SK-N-SH (cell line): ENCODE measurements around the gene PGLYRP4. TPM values are rescaled to one million over a fixed set of nuclear protein-coding genes. Genes with fewer than 3 reads are reported as not detected.

Source experiments
- CTCF ChIA-PET: fragments of 300-600, 350-600 bp; formaldehyde crosslinking; extraction: SDS; loops from one replicate; lab custom pipeline; 2021; lab: Yijun Ruan, JAX
- POLR2A ChIA-PET: fragments of 350-600 bp; sonication (Branson Sonifier 250); formaldehyde crosslinking; extraction: SDS; loops from one replicate; lab custom pipeline; 2020; ENCODE audit warnings: antibody characterized with exemption, inconsistent platforms; lab: Yijun Ruan, JAX
- DNase-seq: peaks from one replicate; pipeline ENCODE4 v3.0.0; 2012
- H2AFZ ChIP-seq: fragments of 200-600 bp; sonication (generic); 2 replicates; pipeline ENCODE4 v1.8.1; 2016; ENCODE audit warnings: antibody characterized with exemption, mild to moderate bottlenecking, low read depth
- H3F3A ChIP-seq: fragments of 200-600 bp; sonication (generic); replicated peaks from 2 replicates; pipeline ENCODE3; 2016; ENCODE audit warnings: antibody characterized with exemption, mild to moderate bottlenecking; ENCODE audit not compliant: insufficient read depth
- H3K27ac ChIP-seq, 2 experiments: fragments of 200-500 bp in 1 of 2; fragments of 200-600 bp in 1 of 2; sonication (Bioruptor generic) in 1 of 2; sonication (generic), shearing (Covaris generic) in 1 of 2; 2 replicates each; pipeline versions ENCODE4 v1.5.1 to v1.6.1; 2014 to 2016; ENCODE audit warnings: low read depth in 2 of 2, inconsistent platforms in 1 of 2, low read length in 1 of 2, mild to moderate bottlenecking in 1 of 2, mixed read lengths in 1 of 2
- H3K27me3 ChIP-seq: fragments of 200-600 bp; sonication (generic), shearing (Covaris generic); 2 replicates; pipeline ENCODE4 v1.6.1; 2016; ENCODE audit warnings: mixed run types; ENCODE audit not compliant: insufficient read depth
- H3K36me3 ChIP-seq, 2 experiments: fragments of 200-500 bp in 1 of 2; fragments of 200-600 bp in 1 of 2; sonication (Bioruptor generic) in 1 of 2; sonication (generic) in 1 of 2; replicated peaks in 1 of 2; 2 replicates each; pipeline versions ENCODE3 to v1.5.1; 2014 to 2016; ENCODE audit warnings: low read length in 1 of 2, mild to moderate bottlenecking in 1 of 2; ENCODE audit not compliant: insufficient read depth in 2 of 2, control insufficient read depth in 1 of 2
- H3K4me1 ChIP-seq, 2 experiments: fragments of 200-500 bp in 1 of 2; fragments of 200-600 bp in 1 of 2; sonication (Bioruptor generic) in 1 of 2; sonication (generic), shearing (Covaris generic) in 1 of 2; 2 replicates each; pipeline versions ENCODE4 v1.5.1 to v1.6.1; 2014 to 2016; ENCODE audit warnings: low read depth in 1 of 2, low read length in 1 of 2, mixed run types in 1 of 2; ENCODE audit not compliant: insufficient read depth in 2 of 2, control insufficient read depth in 1 of 2
- H3K4me2 ChIP-seq: fragments of 200-600 bp; sonication (generic), shearing (Covaris generic); 2 replicates; pipeline ENCODE4 v1.6.1; 2017; ENCODE audit warnings: mixed run types
- H3K4me3 ChIP-seq, 2 experiments: fragments of 200-500 bp in 1 of 2; fragments of 200-600 bp in 1 of 2; sonication (Bioruptor generic) in 1 of 2; sonication (generic), shearing (Covaris generic) in 1 of 2; 2 replicates each; pipeline versions ENCODE4 v1.5.1 to v1.8.1; 2014 to 2016; ENCODE audit warnings: low read depth in 2 of 2, inconsistent platforms in 1 of 2, low read length in 1 of 2, mild to moderate bottlenecking in 1 of 2, mixed read lengths in 1 of 2, moderate library complexity in 1 of 2
- H3K79me2 ChIP-seq: fragments of 200-600 bp; sonication (generic); 2 replicates; pipeline ENCODE4 v1.8.1; 2017; ENCODE audit warnings: mild to moderate bottlenecking; ENCODE audit not compliant: insufficient read depth
- H3K9ac ChIP-seq: fragments of 200-600 bp; sonication (generic); 2 replicates; pipeline ENCODE4 v1.6.1; 2017; ENCODE audit warnings: mixed run types
- H3K9me2 ChIP-seq: fragments of 200-600 bp; sonication (generic); 2 replicates; pipeline ENCODE4 v1.6.1; 2017; ENCODE audit warnings: mixed run types
- H3K9me3 ChIP-seq: fragments of 200-600 bp; sonication (generic); 2 replicates; pipeline ENCODE4 v1.6.1; 2017; ENCODE audit warnings: mixed run types, mild to moderate bottlenecking, moderate library complexity
- H4K20me1 ChIP-seq: fragments of 200-600 bp; sonication (generic); 2 replicates; pipeline ENCODE4 v1.6.1; 2017; ENCODE audit warnings: mild to moderate bottlenecking, mixed run types; ENCODE audit not compliant: insufficient read depth
- EP300 ChIP-seq, 2 experiments: IDR thresholded peaks; 2 replicates each; pipeline versions ENCODE4 v1.4.0 to v1.6.1; 2012; ENCODE audit warnings: borderline replicate concordance in 1 of 2, low read depth in 1 of 2, low read length in 1 of 2
- FOSL2 ChIP-seq: IDR thresholded peaks from 2 replicates; pipeline ENCODE4 v1.4.0; 2012; ENCODE audit warnings: low read depth, mild to moderate bottlenecking, moderate library complexity, borderline replicate concordance
- FOXJ3 ChIP-seq: sonication (generic); formaldehyde crosslinking; IDR thresholded peaks from 2 replicates; pipeline ENCODE4 v1.5.1; 2020; ENCODE audit warnings: mild to moderate bottlenecking, missing genetic modification reagents
- JUND ChIP-seq: IDR thresholded peaks from 2 replicates; pipeline ENCODE4 v1.4.0; 2012
- NFIC ChIP-seq: IDR thresholded peaks from 2 replicates; pipeline ENCODE4 v1.4.0; 2012; ENCODE audit warnings: borderline replicate concordance
- PBX3 ChIP-seq: IDR thresholded peaks from 2 replicates; pipeline ENCODE4; 2012
- POLR2AphosphoS5 ChIP-seq: IDR thresholded peaks from 2 replicates; pipeline ENCODE4 v1.6.1; 2012; ENCODE audit warnings: low read depth, low read length
- RAD21 ChIP-seq: IDR thresholded peaks from 2 replicates; pipeline ENCODE4 v1.6.1; 2012; ENCODE audit warnings: mild to moderate bottlenecking, low read length
- RFX5 ChIP-seq: IDR thresholded peaks from 2 replicates; pipeline ENCODE4 v1.6.1; 2012; ENCODE audit warnings: mild to moderate bottlenecking, improper control_type of control experiment, low read length
- SMC3 ChIP-seq: IDR thresholded peaks from 2 replicates; pipeline ENCODE4 v1.6.1; 2012; ENCODE audit warnings: low read depth, low read length, improper control_type of control experiment
- TCF12 ChIP-seq: IDR thresholded peaks from 2 replicates; pipeline ENCODE4 v1.4.0; 2012
- TEAD4 ChIP-seq: IDR thresholded peaks from 2 replicates; pipeline ENCODE4 v1.4.0; 2012; ENCODE audit warnings: mild to moderate bottlenecking, borderline replicate concordance; ENCODE audit not compliant: insufficient read depth
- WGBS: methylation state at CpG from one replicate; pipeline ENCODE4 v1.1.6; 2017; ENCODE audit warnings: low lambda C conversion rate; 5-methylcytosine and 5-hydroxymethylcytosine counted together
- polyA plus RNA-seq, 3 experiments: library from polyadenylated mRNA; depleted of rRNA; stranded (reverse); fragments of >200 nt; gene quantifications; 2 replicates each; pipeline ENCODE4 v1.2.3, GENCODE V29; 2012
- TF ChIP-seq, protein P1 (sequence below): fragments of 200-600 bp; sonication (generic); IDR thresholded peaks from 2 replicates; pipeline ENCODE4 v1.6.1; 2017; ENCODE audit warnings: antibody characterized with exemption, mild to moderate bottlenecking, moderate library complexity
- TF ChIP-seq, protein P2 (sequence below): IDR thresholded peaks from 2 replicates; pipeline ENCODE4 v1.6.1; 2012; ENCODE audit warnings: mild to moderate bottlenecking, low read depth, low read length, moderate library complexity
- TF ChIP-seq, protein P3 (sequence below): IDR thresholded peaks from 2 replicates; pipeline ENCODE4 v1.4.0; 2012; ENCODE audit warnings: low read depth
- TF ChIP-seq, protein P4 (sequence below): IDR thresholded peaks from 2 replicates; pipeline ENCODE4 v1.4.0; 2012; ENCODE audit warnings: low read depth, borderline replicate concordance

The PGLYRP4 gene
- polyA plus RNA-seq, 1 of the 3 experiments (the other 2 are of a cell fraction), result not detected

DNA sequence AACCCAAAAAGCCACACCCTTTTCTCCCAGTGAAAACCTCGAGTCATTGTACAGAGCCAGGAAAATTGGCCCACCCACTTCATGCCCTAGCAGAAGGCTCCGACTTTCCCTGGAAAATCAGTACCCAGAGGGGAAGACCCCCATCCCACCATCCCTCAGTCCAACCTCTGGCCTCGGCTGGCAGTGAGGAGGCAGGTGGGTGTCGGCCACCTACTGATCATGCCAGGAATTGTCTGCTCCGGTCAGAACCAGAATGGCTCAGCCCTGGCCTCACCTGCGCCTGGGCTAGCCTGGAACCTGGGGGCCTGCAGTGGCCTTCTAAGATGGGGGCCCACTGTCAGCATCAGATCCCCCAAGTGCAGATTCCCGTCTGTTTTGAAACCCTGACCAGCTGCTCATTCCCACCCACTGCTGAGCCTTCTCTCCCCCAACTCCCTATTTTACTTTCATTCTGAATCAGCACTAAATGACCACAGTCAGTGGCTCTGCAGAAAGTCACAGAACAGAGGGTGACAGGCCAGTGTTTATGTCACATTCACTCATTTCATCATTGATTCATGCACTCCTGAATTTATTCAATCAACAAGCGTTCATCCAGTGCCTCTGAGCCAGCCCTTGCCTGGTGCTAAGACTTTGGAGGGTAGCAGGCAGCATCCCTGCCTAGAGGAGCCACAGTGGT lies 6.0 kb upstream of the PGLYRP4 start:
- Histone ChIP-seq H3K79me2 (no peaks in the 10 kb centered on the region), H2AFZ (no peak overlapping the region), H3K27me3 (peaks cover 67% of the 10 kb centered on the region), H3K4me2 (no peak overlapping the region), H3K9ac (no peak overlapping the region), H4K20me1 (no peaks in the 10 kb centered on the region), H3K9me2 (no peaks in the 10 kb centered on the region), H3K36me3 (no peaks in the 10 kb centered on the region), H3K9me3 (no peaks in the 10 kb centered on the region), H3K4me3 (no peak overlapping the region), H3F3A (peaks cover 4% of the 10 kb centered on the region), H3K27ac (no peak overlapping the region), H3K4me1 (no peaks in the 10 kb centered on the region)
- POLR2A ChIA-PET, result no interaction called here
- 9% methylated on average over 8 of the region's 8 CpGs for WGBS
- CTCF ChIA-PET, result interaction anchor here (0.8 to 11.7 kb wide), 12 partner anchors 11 to 217 kb away, joined by 3 to 336 read pairs (median 4); no protein-coding TSS in a partner anchor
- DNase-seq, result no peak
- TF ChIP-seq JUND, result no peak
- TF ChIP-seq, protein P1, sequence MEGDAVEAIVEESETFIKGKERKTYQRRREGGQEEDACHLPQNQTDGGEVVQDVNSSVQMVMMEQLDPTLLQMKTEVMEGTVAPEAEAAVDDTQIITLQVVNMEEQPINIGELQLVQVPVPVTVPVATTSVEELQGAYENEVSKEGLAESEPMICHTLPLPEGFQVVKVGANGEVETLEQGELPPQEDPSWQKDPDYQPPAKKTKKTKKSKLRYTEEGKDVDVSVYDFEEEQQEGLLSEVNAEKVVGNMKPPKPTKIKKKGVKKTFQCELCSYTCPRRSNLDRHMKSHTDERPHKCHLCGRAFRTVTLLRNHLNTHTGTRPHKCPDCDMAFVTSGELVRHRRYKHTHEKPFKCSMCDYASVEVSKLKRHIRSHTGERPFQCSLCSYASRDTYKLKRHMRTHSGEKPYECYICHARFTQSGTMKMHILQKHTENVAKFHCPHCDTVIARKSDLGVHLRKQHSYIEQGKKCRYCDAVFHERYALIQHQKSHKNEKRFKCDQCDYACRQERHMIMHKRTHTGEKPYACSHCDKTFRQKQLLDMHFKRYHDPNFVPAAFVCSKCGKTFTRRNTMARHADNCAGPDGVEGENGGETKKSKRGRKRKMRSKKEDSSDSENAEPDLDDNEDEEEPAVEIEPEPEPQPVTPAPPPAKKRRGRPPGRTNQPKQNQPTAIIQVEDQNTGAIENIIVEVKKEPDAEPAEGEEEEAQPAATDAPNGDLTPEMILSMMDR, result no peak
- TF ChIP-seq, protein P2, sequence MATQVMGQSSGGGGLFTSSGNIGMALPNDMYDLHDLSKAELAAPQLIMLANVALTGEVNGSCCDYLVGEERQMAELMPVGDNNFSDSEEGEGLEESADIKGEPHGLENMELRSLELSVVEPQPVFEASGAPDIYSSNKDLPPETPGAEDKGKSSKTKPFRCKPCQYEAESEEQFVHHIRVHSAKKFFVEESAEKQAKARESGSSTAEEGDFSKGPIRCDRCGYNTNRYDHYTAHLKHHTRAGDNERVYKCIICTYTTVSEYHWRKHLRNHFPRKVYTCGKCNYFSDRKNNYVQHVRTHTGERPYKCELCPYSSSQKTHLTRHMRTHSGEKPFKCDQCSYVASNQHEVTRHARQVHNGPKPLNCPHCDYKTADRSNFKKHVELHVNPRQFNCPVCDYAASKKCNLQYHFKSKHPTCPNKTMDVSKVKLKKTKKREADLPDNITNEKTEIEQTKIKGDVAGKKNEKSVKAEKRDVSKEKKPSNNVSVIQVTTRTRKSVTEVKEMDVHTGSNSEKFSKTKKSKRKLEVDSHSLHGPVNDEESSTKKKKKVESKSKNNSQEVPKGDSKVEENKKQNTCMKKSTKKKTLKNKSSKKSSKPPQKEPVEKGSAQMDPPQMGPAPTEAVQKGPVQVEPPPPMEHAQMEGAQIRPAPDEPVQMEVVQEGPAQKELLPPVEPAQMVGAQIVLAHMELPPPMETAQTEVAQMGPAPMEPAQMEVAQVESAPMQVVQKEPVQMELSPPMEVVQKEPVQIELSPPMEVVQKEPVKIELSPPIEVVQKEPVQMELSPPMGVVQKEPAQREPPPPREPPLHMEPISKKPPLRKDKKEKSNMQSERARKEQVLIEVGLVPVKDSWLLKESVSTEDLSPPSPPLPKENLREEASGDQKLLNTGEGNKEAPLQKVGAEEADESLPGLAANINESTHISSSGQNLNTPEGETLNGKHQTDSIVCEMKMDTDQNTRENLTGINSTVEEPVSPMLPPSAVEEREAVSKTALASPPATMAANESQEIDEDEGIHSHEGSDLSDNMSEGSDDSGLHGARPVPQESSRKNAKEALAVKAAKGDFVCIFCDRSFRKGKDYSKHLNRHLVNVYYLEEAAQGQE, result no peak
- TF ChIP-seq FOSL2, result no peak
- TF ChIP-seq, protein P3, sequence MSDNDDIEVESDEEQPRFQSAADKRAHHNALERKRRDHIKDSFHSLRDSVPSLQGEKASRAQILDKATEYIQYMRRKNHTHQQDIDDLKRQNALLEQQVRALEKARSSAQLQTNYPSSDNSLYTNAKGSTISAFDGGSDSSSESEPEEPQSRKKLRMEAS, result no peak
- TF ChIP-seq NFIC, result no peak
- TF ChIP-seq RFX5, result no peak
- TF ChIP-seq SMC3, result no peak
- no peak for TF ChIP-seq POLR2AphosphoS5
- TF ChIP-seq, protein P4, sequence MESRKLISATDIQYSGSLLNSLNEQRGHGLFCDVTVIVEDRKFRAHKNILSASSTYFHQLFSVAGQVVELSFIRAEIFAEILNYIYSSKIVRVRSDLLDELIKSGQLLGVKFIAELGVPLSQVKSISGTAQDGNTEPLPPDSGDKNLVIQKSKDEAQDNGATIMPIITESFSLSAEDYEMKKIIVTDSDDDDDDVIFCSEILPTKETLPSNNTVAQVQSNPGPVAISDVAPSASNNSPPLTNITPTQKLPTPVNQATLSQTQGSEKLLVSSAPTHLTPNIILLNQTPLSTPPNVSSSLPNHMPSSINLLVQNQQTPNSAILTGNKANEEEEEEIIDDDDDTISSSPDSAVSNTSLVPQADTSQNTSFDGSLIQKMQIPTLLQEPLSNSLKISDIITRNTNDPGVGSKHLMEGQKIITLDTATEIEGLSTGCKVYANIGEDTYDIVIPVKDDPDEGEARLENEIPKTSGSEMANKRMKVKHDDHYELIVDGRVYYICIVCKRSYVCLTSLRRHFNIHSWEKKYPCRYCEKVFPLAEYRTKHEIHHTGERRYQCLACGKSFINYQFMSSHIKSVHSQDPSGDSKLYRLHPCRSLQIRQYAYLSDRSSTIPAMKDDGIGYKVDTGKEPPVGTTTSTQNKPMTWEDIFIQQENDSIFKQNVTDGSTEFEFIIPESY, result no peak
- TF ChIP-seq TCF12, result no peak
- no peak for TF ChIP-seq PBX3
- no peak for TF ChIP-seq TEAD4
- TF ChIP-seq EP300 (IDR thresholded peaks at IDR 0.05; ENCODE audit: borderline replicate concordance in 1 of 2, low read depth in 1 of 2, low read length in 1 of 2), result no peak
- TF ChIP-seq FOXJ3 (CRISPR knock-in tag), result no peak
- no peak for TF ChIP-seq RAD21
